GM18861 (cell line): ENCODE measurements around the gene FSTL4.
"Not testable (repeated sequence)": the region's sequence is repeated elsewhere in the genome, so short reads cannot be mapped to it uniquely, and the experiment has no call there.

Source experiments
- ATAC-seq: cut with Tn5 transposase; IDR thresholded peaks from one replicate; pipeline ENCODE4 v1.9.1; 2021; ENCODE audit not compliant: unreplicated experiment

FSTL4 gene

DNA sequence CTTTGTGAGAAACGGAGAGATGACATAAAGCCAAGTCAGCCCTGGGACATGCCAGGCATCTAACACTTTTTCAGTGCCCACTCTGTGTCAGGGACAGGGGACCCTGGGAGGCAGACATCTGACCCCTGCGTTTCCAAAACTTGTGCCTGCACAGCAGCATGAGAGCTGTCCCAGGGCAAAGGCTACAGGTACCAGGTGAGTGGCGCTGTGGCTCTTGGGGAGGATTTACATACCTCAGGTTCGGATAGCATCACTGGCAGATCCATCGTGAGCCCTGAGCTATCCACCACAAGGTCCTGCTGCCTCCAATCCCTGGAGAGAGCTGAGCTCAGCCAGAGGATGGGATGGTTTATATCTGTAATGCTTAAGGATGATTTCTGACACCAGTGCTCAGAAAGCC, 52.4 kb downstream of the FSTL4 start:
- ATAC-seq, result no peak

DNA sequence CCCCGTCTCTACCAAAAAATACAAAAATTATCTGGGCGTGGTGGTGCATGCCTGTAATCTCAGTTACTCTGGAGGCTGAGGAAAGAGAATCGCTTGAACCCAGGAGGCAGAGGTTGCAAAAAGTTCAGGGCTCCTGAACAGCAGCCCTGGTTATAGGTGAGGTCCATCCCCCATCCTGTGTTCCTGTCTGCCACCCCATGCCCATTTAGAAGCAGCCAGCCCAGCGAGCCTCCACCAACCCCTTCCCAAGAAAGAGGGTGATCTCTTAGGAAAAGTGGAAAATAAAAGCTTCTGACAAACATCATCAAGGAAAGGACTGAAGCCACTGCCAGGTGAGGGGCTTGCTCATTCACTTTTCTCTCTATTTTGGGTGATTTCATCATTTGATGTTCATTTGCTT, 55.8 kb downstream of the FSTL4 start:
- no peak for ATAC-seq

DNA sequence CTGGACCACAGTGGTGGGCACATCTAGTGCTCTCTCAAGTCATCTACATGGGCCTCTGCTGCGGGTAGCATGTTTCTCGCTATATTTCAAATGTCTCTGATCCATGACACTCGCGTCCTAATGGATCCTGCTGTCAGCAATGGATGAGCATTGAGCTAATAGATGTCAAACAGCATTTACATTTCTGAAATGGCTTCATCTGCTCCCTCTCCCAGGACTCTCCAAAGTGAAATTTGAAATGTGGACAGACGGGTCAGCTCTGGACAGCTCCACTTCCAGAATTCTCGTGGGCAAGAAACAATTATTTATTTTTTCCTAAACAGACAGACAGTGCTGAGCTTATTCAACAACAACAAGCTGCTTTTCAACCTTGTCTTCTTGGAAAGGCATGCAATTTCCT, 58.1 kb downstream of the FSTL4 start:
- no peak for ATAC-seq

DNA sequence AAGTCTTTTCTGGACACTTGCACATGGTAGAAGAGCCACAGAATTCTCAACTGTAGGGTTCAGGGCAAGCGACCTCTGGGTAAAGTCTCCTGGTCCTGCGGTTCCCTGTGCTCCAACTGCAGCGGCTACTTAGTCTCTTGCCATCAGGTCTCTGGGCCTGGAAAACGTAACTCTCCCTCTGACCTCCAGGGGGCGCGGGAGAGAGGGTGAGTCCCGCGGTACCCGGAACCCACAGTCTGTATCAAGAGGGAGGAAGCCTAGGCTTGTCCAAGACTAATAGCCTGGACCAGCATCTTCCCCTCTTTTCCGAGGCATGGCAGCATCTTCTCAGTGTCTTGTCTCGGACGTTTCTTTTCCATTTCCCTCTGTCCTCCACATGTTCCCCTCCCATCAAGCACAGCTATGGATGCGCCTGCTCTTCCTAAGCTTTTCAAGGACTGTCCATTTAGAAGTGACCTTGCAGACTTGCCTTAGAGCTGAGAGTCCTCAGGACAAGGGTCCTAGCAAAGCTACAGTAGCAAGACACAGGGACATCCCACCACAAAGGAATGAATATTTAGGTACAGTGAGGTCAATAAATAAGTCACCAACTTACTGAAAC, 59.3 kb downstream of the FSTL4 start:
- ATAC-seq, result no peak

DNA sequence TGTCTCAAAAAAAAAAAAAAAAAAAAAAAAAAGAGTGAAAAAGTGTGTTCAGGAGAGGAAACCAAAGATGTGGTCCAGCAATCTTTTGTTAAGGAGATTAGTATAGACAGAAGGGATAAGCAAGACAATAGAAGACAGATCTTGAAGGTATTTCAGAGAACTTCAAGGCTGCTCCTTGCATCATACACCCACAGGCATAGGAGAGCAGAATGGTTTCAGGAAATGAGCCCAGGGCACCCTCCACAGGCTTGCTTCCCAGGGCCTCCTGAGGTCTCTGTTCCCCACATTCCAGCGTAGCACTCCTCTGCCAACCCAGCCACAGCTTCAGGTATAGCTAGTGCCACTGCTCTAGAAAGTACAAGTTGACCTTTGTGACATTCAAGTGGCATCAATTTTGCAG, 65.8 kb downstream of the FSTL4 start:
- ATAC-seq, result no peak

DNA sequence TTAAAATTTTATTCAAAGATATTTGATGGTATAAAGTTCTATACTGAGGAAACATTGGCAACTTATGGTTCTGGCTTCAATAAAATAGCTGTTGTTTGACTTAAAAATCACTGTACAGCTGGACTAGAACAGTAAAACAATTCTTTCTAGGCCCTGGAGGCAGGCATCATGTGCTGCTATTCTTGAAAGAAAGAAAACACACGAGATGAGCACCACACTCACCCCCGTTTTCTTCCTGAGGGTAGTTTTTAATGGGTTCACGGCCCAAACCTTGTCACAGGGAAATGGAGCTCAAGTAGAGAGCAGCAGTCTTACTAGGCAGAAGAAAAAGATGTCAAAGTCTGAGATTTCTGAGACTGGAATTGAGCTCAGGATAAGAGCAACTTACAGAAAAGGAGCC, 68.0 kb downstream of the FSTL4 start:
- ATAC-seq, result no peak

DNA sequence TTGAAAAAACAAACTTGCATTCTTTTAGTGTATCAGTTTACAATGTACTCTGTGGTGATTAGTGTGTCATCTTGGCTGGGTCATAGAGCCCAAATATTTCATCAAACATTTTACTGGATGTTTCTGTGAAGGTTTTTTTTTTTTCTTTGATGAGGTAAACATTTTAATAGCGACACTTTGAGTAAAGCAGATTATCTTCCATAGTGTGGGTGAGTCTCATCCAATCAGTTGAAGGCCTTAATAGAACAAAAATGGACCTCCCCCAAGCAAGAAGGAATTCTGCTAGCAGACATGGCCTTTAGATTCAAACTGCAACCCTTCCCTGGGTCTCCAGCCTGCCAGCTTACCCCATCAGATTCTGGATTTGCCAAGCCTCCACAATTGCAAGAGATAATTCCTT, 72.5 kb downstream of the FSTL4 start:
- ATAC-seq, result no peak

DNA sequence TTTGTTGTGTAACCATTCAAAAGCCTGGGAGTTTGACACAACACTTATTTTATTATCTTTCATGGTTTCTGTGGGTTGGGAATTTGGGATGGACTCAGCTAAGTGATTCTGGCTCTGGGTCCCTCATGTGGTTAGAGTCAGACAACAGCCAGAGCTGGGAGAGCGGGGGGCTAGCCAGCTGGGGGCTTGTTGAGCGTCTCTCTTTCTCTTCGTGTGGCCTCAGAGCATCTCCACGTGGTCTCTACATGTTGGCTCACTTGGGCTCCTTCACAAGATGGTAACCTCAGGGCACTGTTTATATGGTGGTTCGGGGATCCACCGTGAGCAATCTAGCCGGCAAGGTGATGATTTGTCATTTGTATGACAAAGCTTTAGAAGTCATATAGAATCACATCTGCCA, 73.6 kb downstream of the FSTL4 start:
- ATAC-seq, result no peak

DNA sequence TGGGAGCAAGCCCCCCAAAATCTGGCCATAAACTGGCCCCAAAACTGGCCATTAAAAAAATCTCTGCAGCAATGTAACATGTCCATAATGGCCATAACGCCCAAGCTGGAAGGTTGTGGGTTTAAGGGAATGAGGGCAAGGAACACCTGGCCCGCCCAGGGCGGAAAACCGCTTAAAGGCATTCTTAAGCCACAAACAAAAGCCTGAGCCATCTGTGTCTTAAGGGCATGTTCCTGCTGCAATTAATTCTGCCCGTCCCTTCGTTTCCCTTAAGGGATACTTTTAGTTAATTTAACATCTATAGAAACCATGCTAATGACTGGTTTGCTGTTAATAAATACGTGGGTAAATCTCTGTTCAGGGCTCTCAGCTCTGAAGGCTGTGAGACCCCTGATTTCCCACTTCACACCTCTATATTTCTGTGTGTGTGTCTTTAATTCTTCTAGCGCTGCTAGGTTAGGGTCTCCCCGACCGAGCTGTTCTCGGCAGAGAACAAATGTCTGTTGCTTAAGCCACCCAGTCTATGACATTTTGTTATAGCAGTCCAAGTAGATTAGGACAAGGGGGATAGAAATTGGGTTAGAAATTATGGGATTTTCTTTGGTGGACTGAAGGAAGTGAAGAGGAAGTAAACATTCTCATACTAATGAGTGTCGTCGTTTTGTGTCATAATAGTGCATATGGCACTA, 77.0 kb downstream of the FSTL4 start:
- ATAC-seq, result not testable (repeated sequence)

DNA sequence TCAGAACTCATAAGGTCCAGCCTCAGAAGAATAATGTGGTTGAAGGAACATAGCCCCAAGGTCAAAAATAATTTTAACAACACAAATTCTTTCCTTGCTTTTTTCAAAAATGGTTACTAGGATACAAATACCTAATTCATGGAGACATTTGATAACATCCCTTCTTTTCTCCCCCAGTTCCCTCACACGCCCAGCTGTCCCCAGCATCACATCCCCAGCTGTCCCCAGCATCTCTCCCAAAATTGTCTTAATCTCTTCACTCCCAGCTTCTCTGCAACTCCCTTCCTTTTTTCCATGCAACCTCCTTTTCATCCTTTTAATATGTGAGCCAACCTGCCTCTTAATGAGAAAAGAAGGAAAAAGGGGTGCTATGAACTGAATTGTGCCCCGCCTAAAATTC, 77.8 kb downstream of the FSTL4 start:
- ATAC-seq, result no peak

DNA sequence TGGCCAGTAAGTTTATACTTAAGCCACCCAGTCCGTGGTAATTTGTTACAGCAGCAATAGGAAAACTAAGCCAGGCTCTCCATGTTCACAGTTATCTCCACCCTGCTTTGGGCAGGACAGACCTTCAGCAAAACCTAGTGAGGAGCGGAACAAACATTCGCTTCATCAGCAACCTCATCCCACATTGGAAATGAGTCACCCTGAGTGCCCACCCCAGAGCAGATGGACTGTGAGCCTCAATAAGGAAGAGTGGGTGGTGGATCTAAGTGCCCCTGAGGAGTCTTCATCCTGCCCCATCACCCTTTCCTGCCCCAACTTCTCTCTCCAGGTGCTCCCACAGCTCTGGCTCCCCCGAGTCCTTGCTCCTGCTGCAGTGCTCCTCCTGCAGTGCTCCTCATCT, 78.8 kb downstream of the FSTL4 start:
- no peak for ATAC-seq

DNA sequence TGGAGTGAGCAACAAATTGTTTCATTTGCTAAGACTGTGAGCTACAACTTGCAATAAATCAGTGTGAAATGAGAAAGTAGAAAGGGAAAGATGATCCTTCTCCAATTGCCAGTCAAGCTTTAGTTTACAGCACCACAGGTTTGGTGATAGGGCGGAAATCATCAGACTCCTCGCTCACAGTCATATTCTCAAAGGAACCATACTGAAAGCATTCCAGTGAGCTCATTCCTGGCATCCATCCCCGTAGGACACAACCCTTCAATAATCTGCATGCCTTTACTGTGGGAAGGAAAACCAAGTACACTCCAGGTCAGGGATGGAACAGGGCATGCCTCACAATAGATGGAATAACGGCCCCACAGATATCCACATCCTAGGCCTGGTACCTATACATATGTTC, 80.7 kb downstream of the FSTL4 start:
- no peak for ATAC-seq

DNA sequence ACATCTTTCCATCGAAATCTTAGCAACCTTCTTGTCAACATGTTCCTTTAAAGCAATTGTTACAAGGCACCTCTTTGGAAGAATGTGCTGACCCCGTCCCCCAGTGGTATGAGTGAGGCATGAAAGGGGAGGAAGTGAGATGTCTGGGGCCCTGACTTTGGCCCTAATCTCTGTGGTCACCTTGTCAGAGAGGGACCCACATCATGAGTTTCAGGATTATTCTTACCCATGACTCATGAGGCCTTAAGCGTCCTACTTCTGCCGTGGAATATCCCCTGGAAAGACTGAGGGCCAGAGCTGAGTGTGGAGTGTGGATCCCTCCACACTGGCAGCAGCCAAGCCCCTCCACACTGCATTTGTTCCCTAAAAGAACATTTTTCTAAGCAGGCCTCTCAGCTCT, 81.2 kb downstream of the FSTL4 start:
- ATAC-seq, result peak; percentile 64

DNA sequence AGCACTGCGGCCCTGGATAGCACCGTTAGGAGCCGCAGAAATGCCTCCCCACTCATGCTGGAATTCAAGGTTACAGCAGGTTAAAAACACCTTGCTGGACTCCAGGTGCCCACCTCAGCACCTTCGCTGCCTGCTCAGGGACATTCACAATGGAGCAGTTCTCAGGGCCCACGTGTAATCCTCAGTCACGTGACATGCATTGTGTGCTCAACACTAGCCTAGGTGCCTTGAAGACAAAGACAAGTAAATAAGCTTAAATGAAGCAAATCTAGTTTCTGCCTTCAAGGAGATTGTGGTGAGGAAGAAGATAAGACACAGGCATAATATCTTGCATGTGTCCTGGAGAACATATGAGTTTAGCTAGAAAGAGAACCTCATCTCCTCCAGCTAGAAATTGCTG, 82.1 kb downstream of the FSTL4 start:
- ATAC-seq, result no peak

DNA sequence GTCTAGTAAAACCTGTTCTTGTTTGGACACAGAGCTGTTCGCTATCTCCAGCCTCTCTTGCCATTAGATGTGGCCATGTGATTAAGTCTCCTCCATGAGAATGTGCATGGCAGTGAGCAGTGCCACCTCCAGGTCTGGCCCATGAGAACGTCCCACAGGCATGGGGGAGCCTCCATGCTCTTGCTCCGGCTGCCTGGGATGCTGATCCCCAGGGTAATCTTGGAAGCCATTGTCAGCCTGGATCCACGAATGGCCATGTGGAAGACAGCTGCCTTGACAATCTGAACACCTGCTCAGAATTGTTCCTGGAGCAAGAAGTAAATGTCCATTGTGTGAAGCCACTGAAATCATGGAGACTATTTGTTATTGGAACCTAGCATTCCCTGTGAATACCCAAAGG, 83.5 kb downstream of the FSTL4 start:
- ATAC-seq, result no peak

DNA sequence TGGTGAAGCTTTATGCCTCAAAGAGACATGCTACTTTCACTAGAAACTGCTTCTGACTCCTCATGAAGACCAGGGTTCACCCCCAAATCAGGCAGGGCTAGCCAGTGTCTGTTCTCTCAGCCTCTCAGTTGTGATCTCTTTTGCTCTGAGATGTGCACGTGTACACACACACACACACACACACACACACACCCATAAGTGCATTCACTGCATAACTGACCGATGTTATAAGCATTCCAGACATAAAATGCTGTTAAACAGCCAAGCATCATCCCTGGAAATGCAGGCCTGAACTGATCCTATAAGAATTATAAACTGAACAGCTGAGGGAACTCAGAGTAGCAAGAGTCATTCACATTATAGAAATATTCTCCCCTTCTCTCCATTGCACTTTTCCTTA, 85.0 kb downstream of the FSTL4 start:
- ATAC-seq, result no peak

DNA sequence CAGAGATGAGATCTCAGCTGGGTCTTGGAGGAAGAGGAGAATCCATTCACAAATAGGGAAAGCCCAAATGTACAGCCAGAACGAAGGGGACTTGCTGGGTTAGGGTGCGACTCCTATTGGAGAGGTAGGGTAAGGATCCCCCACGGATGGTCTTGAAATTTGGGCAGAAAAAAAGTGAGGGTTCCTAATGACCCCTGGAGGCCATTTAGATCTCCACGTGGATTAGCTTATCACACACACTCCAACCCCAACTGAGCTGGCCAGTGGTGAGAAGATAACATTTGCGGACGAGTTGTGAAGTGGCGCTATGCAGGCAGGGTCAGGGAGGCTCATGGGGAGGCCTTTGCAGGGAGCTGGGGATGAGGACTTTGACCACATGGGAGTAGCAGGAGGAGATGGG, 86.0 kb downstream of the FSTL4 start:
- ATAC-seq, result no peak

DNA sequence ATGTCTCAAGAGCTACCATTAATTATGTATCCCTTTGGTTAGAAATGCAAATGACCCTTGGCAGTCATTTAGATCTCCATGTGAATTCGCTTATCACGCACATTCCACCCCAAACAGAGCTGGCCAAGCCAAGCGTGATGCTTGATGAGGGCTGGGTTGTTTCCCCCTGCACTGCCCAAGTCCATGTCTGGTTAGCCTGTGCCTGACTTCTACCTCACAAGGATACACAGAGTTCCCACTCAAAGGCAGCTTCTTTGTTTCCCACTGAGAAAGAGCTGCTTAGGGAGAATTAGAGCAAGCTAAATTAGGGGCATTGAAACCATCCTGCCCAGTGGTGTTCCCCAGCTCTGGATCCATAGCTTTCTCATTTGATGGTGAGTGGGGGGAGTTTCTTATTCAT, 87.2 kb downstream of the FSTL4 start:
- ATAC-seq, result no peak

DNA sequence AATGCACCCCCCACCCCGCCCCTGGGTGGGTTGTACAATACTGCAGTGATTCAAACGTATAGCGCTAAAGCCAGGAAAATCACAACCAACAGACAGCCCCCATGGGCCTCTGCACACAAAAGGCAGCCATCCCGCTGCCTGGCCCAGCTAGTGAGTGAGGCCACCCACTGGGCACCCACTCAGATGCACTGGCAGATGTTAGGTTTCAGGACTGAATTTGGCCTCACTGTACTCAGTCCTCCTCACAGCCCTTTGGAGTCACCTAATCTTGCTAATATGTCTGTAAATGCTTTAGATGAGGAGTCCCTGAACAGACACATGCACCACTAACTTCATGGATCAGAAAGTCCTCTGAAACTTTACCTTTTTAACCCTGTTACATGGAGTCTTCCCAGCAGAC, 87.7 kb downstream of the FSTL4 start:
- ATAC-seq, result no peak

DNA sequence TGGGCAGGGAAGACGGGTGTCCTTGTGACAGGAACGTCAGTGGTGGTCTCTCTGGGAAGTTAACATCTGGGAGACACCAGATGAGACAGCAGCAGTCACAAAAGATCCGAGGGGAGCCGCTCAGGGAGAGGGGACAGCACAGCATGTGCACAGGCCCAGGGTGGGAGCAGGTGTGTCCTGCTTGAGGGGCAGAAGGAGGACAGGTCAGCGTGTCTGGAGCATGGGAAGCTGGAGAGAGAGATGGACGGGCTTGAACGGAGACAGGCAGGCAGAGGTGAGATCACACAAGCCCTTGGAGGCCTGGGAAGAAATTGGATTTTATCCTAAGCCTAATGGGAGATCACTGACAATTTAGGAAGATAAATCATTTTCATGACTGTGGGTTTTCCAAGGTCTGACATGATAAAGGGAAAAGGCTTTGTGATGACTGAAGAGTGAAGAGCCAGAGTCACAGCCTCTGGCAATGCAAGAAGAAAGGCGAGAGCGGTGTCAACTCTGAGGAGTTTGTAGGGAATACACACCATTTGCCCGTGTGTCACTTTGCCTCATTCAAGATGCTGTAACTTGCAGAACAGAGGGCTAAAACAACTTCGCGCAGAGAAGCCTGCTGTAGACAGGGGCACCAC, 88.3 kb downstream of the FSTL4 start:
- ATAC-seq, result no peak

DNA sequence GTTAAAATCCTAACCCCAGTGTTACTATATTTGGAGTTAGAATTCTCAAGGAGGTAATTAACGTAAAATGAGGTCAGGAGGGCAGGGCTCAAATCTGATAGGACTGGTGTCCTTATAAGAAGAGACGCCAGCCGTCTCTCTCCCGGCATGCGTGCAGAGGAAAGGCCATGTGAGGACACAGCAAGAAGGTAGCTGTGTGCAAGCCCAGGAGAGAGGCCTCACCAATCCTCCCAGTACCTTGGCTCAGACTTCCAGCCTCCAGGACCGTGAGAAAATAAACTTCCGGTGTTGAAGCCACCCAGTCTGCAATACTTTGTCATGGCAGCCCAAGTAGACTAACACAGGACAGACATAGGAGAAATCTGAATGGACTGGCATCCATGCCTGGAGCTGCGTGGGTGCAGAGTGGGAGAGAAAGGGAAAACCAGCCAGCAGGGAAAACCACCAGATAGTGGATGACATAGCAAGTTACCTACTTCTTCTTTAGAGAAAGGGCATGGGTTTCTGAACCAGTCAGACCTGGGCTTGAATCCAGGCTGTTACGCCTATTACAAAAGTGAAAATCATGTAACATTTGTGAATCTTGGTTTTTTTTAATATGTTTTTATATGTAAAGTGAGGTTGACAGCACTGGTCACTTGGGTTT, 89.2 kb downstream of the FSTL4 start:
- ATAC-seq, result no peak

DNA sequence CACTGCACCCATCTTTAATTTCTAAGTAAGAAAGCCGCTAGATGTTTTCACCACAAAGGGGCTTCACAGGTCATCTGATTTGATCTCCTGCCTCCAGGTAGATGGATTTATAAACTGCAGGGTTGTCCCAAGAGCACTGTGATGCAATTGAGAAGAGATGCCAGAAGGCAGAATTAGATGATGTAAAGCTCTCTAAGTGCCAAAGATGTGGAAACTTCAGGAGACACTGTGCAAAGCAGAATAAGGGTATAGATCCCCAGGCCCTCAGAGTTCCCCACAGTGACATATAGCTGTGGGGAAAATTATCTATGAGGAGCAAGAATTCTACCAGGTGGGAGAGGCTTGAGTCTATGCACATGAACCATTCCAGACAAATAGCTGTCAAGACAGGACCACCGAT, 90.5 kb downstream of the FSTL4 start:
- ATAC-seq, result no peak
